Endometrium (tissue), 2 donors: ENCODE data around the gene USP7.
"Not testable (repeated sequence)": the region's sequence is repeated elsewhere in the genome, so short reads cannot be mapped to it uniquely, and the experiment has no call there.

Experiments used
- FAIRE-seq: peaks from 2 replicates; lab custom pipeline; 2012; peaks lifted over from hg19 to GRCh38; lab: Jason Lieb, UNC
- donor health status: control.
- donor health status: control.

USP7 gene

GRCh38 chr16:8963821-8964441 is at the start of gene USP7:
TSS of gene USP7 (minus strand) at chr16:8963906. CDS start at chr16:8963285, 621 bp downstream.
- FAIRE-seq = no peak

DNA sequence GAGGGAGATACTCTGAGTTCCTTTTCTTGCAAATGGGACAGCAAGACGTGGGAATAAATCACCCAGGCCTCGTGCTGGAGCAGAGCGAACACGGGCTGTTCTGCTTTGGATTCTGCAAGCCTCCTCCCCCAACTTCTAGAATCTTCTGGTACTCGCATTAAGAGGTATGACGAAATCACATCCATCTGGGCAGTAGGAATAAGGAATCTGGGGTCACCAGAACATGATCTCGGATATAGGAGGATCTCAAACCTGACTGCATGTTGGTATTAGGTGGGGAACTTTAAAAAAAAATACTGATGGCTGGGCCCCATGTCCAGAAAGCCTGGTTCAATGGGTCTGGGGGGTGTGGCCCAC is 49.8 kb upstream of the USP7 start:
- no peak for FAIRE-seq

DNA sequence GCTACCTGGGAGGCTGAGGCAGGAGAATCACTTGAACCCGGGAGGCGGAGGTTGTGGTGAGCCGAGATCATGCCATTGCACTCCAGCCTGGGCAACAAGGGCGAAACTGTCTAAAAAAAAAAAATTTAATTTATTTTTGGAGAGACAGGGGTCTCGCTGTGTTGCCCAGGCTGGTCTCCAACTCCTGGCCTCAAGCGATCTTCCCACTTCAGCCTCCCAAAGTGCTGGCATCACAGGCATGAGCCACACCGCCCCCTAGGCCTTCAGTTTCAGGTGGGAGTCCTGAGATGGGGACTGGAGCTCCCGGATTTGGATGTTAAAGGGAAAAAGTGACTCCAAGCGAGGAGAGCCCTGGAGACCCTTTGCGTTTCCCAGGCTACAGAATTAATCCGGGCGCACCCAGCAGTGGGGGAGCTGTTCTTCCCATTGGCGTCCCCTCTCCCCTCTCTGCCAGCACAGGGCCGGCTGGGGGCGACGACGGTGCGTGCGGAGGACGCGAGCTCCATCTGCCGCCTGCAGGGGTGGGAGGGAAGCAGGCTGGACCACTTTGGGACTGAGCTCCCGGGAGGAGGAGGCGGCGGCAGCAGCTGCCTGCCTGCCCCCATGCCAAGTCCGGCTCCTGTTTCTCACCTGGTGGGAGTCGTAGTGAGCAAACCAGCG is 49.3 kb upstream of the USP7 start:
- no peak for FAIRE-seq

DNA sequence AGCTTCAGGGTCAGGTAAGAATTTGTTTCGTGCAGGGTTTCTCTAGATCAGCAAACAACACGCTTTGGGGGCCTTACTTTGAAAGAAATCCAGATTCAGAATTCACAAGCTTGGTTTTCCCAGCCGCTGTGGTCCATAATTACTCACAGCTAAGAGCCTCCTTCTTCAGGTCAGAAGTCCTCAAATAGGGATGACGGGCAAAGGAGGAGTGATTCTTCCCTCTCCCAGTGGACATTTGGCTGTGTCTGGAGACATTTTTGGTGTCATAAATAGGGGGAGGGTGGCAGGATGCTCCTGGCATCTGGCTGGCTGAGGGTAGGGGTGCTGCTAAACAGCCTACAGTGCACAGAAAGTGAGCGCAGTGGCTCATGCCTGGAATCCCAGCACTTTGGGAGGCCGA is 48.6 kb upstream of the USP7 start:
- FAIRE-seq = no peak

DNA sequence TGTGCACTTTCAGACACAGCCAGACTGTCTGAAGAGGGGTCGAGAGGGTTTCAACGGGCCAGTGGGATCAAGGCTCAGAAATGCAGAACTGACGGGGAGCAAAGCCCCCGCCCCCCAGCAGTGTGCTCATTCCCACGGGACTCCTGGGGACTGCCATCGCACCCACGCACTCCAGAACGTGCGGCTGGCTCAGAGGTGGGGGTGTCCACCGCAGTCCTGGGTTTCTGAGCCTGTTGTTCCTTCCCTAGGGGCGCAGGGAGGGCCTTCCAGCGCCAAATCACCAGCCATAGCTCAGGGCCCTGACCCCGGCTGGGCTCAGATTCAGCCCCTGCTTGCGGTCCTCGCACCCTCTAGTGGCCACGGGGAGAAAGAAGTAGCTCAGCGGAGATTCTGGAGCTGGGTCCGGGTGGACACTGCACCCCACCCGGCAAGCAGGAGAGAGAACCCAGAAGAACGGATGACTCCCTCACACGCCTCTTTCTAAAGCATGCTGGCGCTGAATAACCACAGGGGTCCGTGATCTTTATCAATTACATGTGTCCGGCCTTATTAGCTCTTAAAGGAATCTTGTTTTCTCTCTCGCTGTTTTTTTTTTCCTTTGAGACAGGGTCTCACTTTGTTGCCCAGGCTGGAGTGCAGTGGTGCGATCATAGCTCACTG is 45.0 kb upstream of the USP7 start:
- no peak for FAIRE-seq

- no peak for FAIRE-seq
These were observed 43.6 kb upstream of the USP7 start for GRCh38 chr16:9007177-9007794.

DNA sequence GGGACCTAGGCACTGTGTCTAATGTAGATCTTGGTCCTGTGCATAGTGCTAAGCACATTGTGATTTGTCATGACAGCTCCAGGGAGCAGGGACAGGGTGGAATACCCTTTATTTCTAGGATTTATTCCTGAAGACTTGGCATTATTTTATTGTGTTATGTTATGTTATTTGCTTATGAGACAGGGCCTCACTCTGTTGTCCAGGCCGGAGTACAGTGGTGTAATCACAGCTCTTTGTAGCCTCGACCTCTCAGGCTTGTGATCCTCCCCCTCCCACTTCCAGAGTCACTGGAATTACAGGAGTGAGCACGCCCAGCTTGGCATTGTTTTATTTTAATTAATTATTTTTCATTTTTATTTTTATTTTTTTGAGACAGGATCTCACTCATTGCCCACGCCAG is 40.5 kb upstream of the USP7 start:
- FAIRE-seq = no peak

DNA sequence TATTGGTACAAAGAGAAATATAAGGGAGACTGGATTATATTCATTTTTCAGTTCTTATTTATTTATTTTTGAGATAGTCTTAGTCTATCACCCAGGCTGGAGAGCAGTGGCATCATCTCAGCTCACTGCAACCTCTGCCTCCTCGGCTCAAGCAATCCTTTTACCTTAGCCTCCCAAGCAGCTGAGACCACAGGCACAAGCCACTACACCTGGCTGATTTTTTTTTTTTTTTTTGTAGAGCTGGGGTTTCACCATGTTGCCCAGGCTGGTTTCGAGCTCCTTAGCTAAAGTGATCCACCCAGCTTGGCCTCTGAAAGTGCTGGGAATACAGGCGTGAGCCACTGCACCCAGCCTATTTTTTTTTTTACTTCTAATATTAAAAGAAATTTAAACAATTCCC is 40.1 kb upstream of the USP7 start:
- no peak for FAIRE-seq

DNA sequence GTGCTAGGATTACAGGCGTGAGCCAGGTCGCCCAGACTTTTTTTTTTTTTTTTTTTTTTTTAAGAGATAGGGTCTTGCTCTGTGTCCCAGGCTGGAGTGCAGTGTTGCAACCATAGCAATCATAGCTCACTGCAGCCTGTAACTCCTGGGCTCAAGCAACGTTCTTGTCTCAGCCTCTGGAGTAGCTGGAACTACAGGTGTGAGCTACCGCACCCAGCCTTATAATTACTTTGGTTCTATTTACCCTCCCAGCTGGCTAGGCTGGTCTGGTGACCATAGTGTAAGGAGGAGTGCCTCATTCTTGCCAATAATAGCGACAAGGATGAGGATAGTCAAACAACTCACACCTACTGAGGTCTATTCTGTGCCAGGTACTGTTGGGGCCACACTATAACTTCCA is 39.6 kb upstream of the USP7 start:
- FAIRE-seq = no peak

GRCh38 chr16:9002042-9002441 is 38.3 kb upstream of the USP7 start:
- no peak for FAIRE-seq

DNA sequence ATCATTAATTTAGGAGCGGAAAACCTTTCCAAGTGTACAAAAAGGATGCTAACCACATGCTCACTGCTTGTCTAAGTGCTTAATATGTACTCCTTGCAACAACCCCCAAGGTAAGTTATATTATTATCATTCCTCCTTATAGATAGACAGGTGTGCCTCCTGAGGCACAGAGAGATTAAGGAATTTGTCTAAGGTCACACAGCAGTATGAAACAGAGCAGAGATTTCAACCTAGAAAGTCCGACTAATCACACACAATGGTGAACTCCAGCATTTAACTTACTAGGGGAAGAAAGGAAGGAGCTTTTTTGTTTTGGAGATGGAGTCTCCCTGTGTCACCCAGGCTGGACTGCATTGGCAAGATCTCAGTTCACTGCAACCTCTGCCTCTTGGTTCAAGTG is 37.0 kb upstream of the USP7 start:
- no peak for FAIRE-seq

DNA sequence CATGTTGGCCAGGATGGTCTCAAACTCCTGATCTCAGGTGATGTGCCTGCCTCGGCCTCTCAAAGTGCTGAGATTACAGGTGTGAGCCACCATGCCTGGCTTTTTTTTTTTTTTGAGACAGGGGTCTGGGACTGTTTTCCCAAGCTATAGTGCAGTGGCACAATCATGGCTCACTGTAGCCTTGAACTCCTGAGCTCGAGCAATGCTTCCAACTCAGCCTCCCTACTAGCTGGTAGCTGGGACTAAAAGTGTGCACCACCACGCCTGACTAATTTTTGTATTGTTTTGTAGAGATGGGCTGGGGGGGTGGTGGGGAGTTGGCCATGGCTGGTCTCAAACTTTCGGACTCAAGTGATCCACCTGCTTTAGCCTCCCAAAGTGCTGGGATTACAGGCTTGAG is 36.1 kb upstream of the USP7 start:
- no peak for FAIRE-seq

- FAIRE-seq = no peak
These were observed 34.4 kb upstream of the USP7 start for GRCh38 chr16:8998108-8998507.

DNA sequence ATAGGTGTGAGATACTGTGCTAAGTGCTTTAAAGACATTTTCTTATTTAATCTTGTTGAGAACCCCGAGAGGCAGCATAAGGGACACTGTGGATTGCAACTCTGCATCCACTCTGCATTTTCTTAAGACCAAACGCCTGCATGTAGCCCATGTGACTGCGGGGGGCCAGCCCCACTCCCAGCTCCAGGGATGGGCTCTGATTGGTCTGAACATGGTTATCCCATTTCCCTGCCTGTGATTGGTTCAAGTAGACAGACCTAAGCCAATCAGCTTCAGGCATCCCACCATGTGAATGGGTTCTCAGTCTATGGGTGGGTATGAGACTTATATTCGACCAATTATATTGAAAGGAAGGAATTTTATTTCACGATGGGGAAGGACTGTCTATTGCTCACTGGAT is 33.2 kb upstream of the USP7 start:
- no peak for FAIRE-seq

DNA sequence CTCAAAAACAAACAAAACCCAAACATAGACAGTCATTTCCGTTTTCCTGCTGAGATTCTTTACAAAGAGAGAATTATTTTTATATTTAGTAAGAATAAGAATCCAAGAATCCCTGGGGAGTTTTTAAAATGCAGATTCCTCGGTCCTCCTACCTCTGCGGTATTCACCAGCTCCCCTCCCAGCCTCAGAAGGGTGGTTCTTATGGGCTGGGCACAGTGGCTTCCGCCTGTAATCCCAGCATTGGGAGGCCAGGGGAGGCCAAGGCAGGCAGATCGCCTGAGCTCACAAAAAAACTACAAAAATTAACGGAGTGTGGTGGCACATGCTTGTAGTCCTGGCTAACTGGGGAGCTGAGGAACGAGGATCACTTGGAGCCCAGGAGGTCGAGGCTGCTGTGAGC is 26.7 kb upstream of the USP7 start:
- FAIRE-seq = no peak

GRCh38 chr16:8989099-8989878 is 25.6 kb upstream of the USP7 start:
- FAIRE-seq = no peak

GRCh38 chr16:8986818-8987191 is 23.1 kb upstream of the USP7 start:
- no peak for FAIRE-seq

DNA sequence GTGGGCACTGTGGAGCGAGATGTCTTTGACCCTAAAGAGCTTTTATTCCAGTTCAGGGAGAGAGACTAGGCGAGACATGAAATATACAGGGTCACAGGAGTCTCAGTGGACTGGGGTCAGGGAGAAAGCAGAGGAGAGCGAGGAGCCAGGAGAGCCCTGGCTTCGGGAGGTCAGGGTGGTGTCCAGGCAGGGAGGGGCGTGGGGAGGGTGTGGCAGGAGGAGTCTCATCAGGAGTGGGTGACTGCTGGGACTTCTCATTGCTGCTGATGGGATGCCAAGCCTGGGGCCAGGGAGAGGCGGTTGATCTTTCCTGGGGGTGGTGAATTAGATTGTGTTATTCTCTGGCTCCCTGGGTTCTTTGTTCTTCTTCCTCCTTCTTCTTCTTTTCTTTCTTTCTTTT is 22.4 kb upstream of the USP7 start:
- FAIRE-seq = no peak

- no peak for FAIRE-seq
These were observed 19.1 kb upstream of the USP7 start for GRCh38 chr16:8982816-8983215.

DNA sequence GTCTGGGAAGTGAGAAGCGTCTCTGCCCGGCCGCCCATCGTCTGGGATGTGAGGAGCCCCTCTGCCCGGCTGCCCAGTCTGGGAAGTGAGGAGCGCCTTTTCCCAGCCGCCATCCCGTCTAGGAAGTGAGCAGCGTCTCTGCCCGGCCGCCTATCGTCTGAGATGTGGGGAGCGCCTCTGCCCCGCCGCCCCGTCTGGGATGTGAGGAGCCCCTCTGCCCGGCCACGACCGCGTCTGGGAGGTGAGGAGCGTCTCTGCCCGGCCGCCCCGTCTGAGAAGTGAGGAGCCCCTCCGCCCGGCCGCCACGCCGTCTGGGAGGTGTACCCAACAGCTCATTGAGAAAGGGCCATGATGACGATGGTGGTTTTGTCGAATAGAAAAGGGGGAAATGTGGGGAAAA is 18.2 kb upstream of the USP7 start:
- not testable (repeated sequence) for FAIRE-seq

- not testable (repeated sequence) for FAIRE-seq
These were observed 12.5 kb upstream of the USP7 start for GRCh38 chr16:8976189-8976588.

GRCh38 chr16:8975039-8975438 is 11.3 kb upstream of the USP7 start:
- no peak for FAIRE-seq
